Measurements from ENCODE around the gene TBC1D13.
"Not testable (repeated sequence)": the region's sequence is repeated elsewhere in the genome, so short reads cannot be mapped to it uniquely, and the experiment has no call there.

GRCh38 chr9:128851024-128851423 is 64.0 kb downstream of the TBC1D13 start:
- TF ChIP-seq CTCF (IDR thresholded peaks at IDR 0.05; ENCODE audit: insufficient read depth, low read length, poor library complexity, severe bottlenecking); EZH2phosphoT487 (conservative IDR thresholded peaks at IDR 0.05; ENCODE audit: low read length): not testable (repeated sequence)

Data from SU-DHL-6 (cell line).